ENCODE data around the gene APBB3.

Gene APBB3

GRCh38 chr5:140575309-140575708 lies 10.9 kb upstream of the APBB3 start:
- no peak for DNase-seq

GRCh38 chr5:140574165-140574564 lies 9.8 kb upstream of the APBB3 start:
- no peak for DNase-seq

GRCh38 chr5:140573683-140574082 lies 9.3 kb upstream of the APBB3 start:
- no peak for DNase-seq

GRCh38 chr5:140571105-140571504 lies 6.7 kb upstream of the APBB3 start:
- DNase-seq = no peak

- no peak for DNase-seq
Observed at GRCh38 chr5:140570488-140570887, 6.1 kb upstream of the APBB3 start.

DNA sequence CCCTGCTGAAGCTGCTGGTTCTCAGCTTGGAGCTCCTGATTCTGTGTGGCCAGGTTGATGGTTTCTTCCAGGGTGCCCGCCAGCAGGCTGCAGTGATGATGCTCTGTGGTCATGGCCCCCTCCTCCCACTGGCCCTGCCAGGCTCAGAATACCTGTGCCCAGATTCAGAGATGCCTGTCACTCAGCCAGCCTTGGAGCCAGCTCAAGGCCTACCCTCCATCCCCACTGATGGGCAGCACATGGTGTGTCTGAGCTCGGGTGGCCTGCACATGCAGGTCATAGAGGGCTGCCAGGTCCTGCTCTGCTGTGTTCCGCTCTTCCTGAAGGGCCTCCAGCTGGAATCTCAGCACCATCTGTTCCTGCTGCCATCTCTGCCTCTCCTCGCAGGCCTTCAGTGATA lies 5.7 kb upstream of the APBB3 start:
- DNase-seq = no peak

- DNase-seq = no peak
Observed at GRCh38 chr5:140569197-140569596, 4.8 kb upstream of the APBB3 start.

DNA sequence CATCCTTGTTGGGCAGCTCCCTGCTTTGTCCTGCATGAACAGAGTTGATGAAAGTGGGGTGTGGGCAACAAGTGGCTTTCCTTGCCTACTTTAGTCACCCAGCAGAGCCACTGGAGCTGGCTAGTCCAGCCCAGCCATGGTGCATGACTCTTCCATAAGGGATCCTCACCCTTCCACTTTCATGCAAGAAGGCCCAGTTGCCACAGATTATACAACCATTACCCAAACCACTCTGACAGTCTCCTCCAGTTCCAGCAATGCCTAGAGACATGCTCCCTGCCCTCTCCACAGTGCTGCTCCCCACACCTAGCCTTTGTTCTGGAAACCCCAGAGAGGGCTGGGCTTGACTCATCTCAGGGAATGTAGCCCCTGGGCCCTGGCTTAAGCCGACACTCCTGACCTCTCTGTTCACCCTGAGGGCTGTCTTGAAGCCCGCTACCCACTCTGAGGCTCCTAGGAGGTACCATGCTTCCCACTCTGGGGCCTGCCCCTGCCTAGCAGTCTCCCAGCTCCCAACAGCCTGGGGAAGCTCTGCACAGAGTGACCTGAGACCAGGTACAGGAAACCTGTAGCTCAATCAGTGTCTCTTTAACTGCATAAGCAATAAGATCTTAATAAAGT lies 4.2 kb upstream of the APBB3 start:
- no peak for DNase-seq

GRCh38 chr5:140567871-140568270 lies 3.5 kb upstream of the APBB3 start:
- no peak for DNase-seq

DNA sequence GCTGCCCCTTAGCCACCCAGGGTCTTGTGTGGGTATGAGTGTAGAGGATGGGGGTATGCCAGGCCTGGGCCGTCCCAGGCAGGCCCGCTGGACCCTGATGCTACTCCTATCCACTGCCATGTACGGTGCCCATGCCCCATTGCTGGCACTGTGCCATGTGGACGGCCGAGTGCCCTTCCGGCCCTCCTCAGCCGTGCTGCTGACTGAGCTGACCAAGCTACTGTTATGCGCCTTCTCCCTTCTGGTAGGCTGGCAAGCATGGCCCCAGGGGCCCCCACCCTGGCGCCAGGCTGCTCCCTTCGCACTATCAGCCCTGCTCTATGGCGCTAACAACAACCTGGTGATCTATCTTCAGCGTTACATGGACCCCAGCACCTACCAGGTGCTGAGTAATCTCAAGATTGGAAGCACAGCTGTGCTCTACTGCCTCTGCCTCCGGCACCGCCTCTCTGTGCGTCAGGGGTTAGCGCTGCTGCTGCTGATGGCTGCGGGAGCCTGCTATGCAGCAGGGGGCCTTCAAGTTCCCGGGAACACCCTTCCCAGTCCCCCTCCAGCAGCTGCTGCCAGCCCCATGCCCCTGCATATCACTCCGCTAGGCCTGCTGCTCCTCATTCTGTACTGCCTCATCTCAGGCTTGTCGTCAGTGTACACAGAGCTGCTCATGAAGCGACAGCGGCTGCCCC lies 2.9 kb upstream of the APBB3 start:
- no peak for DNase-seq

- DNase-seq = no peak
Observed at GRCh38 chr5:140566665-140567064, 2.3 kb upstream of the APBB3 start.

DNA sequence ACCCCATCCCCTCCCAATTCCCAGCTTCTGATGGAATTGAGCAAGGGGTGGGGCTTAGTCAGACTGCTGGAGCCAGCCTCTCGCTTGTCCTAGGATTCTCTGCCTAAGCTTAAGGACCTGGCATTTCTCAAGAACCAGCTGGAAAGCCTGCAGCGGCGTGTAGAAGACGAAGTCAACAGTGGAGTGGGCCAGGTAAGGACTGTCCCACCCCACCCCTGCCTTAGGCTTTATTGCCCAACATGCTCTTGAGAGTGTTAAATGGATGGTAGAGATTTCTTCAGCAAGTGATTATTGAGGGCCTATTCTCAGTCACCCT lies 1.3 kb upstream of the APBB3 start:
- DNase-seq = no peak

DNA sequence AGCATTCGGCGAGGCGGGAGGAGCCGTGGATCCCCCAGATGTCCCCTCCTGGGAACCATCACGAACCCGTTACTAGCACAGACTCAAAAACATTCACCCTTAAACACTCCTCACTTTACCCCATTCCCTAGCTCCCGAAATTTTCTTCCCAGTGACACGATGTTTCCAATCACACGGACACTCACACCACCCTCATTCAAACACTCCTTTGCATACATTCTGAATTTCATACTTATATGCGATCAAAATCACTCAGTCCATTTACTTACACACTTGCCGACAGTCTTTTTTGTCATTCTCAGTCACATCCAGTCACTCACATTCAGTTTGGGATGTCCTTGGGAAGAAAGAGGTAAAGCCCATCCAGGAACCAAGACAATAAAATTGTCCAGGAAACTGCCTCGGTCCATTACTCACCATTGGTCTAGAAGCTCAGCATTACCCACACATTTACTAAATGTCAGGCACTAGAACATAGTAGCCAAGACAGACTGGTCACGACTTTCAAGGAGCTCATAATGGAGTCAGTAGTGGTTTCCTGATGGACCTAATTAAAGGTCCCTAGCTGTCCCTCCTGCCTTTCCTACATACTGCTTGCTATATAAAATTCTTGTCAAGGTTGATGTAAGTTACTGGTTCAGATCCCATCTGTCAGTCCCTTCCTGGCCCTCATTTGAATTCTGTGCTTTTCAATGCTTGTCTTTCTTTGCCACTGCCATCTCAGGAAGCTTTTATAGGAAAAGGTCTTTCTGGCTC lies 804 bp upstream of the APBB3 start:
- no peak for DNase-seq

GRCh38 chr5:140563596-140563995 lies 802 bp downstream of the APBB3 start:
- no peak for DNase-seq

DNA sequence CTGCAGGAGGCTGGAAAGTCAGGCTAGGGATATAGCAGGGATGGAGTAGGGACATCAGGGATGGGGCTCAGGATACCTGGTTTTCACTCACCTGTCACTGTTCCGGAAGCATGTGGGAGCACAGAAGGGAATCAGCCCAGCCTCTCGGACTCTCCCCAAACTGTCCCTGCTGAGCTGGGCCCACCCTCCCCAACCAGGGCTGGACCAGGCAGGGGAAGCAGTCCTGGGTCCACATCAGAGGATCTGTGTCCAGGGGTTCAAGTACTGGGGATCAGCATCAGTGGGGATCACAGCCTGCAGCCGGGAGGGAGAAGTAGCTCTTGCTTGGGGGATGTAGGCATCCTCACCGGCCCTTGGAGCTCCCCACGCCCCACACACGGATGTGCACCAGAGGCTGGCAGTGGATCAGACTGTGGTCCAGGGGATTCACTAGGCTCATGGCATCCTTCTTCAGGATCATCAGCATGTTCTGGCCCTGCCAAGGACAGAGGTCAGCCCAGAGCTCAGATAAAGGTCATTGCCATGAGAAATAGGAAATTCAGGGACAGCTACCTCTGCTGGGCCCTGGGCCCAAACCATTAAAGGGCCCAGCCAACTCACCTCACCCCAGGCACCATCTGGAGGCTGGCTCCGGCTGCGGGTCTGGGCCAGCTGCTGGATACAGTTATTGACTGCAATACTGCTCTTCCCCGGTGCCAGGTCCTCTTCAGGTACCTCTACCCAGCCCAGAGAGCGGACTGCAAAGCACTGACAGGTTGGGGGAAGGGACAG lies 2.5 kb downstream of the APBB3 start:
- DNase-seq = no peak

DNA sequence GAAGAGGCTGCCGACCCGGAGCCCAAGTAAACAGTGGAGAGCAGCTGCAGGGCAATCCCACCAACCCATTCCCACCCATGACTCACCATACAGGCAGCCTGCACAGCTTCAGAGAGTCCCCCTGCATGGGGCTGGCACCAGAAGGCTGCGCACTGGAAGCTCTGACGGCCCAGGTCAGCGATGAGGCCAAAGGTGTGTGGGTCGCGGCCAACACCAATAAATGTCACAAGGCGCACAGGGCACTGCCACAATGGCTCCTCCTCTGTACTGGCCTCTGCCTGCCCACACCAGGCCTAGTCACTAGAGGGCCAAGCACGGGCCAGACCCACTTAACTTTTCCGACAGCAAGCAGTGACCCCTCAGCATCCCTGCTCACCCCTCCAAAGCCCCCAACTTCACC lies 4.2 kb downstream of the APBB3 start:
- DNase-seq = no peak

DNA sequence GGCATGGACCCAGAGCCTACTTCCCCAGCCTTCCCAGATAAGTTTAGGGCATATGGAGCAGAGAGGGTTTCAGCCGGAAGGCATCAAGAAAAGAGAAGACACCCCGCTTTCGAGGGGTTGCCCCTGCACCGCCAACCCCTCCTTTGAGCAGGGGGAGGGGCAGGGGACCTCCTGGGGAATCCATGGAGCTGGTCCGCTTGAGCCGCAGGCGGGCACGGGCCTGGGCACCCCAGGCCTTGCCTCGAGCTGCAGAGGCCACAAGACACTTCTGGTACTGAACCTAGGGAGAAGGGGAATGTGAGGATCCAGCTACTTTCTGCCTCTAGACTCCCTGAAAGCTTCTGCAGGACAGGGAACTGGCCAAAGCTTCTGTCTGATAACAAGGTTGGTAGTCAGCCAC lies 5.9 kb downstream of the APBB3 start:
- no peak for DNase-seq

GRCh38 chr5:140557965-140558364 lies 6.4 kb downstream of the APBB3 start:
- no peak for DNase-seq

- DNase-seq = peak; percentile 68
Observed at GRCh38 chr5:140557136-140557805, 7.1 kb downstream of the APBB3 start, which contains the start of gene SRA1. TSS of gene SRA1 (minus strand) at chr5:140557473. CDS start at chr5:140557452, 21 bp downstream.

- no peak for DNase-seq
Observed at GRCh38 chr5:140556438-140556837, 8.0 kb downstream of the APBB3 start.

GRCh38 chr5:140555747-140556312 lies 8.6 kb downstream of the APBB3 start:
- DNase-seq = no peak

GRCh38 chr5:140554454-140554853 lies 9.9 kb downstream of the APBB3 start:
- DNase-seq = no peak

GRCh38 chr5:140553657-140554056 lies 10.7 kb downstream of the APBB3 start:
- DNase-seq = no peak
